Measurements from ENCODE around the gene ZNF689. TPM values are rescaled to one million over a fixed set of nuclear protein-coding genes. Genes with fewer than 3 reads are reported as not detected.

ZNF689 gene
- total RNA-seq, 2 donors from 2014 or later = 5.9 to 12.1 TPM

DNA sequence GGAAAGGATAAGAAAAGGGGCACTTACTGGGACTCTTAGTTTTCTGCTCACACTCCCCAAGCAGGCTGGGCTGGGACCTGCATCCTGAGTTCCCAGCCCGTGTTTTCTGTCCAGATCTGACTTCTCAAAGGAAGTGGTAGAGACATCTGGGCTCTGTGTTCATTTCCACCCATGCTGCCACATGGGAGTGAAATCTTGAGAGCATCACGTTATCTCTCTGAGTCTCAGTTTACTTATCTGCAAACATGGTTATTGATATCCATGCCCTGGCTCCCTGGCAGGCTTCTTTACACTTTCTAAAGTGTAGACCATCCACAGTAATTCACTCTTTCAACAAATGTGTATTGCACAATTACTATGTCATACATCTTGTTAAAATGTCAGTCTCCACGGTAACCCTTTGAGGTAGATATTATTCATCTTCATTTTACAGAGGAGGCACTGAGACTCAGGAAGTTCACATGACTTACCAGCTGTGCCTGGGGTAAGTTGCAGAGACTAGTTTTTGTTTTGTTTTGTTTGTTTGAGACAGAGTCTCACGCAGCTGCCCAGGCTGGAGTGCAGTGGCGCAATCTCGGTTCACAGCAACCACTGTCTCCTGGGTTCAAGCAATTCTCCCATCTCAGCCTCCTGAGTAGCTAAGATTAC lies 42.1 kb downstream of the ZNF689 start:
- Mint-ChIP-seq H3K27ac (peak overlapping the region; percentile 91), H3K4me3 (peak overlapping the region; percentile 88), H3K27me3 (no peaks in the 10 kb centered on the region), H3K9me3 (no peaks in the 10 kb centered on the region), H3K36me3 (ENCODE audit: low read depth) (no peaks in the 10 kb centered on the region), H3K4me1 (peaks cover 26% of the 10 kb centered on the region)
- ATAC-seq (replicated peaks) = peak; percentile 66

DNA sequence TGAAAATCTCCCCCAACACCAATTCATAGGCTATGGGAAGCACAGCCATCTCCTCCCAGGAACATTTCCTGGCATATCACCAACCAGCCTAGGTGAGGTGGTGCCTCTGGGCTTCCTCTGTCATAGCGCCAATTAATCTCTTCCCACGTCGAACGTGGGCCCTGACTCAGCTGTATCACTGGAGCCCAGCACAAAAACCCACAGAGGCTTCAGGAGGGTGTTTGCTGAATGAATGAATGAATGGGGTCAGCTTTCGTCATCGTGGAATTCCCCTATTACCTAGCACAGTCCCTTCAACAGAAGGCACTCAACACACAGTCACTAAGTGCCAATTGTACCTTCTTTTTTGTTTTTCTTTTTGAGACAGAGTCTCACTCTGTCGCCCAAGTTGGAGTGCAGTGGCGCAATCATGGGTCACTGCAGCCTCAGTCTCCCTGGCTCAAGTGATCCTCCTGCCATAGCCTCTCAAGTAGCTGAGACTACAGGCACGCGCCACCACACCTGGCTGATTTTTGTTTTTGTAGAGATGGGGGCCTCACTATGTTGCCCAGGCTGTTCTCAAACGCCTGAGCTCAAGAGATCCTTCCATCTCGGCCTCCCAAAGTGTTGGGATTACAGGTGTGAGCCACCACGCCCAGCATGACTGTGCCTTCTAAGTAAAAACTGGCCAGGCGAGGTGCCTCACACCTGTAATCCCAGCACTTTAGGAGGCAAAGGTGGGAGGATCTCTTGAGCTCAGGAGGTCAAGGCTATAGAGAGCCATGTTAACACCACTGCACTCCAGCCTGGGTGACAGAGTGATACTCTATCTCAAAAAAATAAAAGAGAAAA lies 42.8 kb downstream of the ZNF689 start:
- no peaks in the 10 kb centered on the region for H3K9me3 Mint-ChIP-seq
- peak overlapping the region; percentile 91 for H3K27ac Mint-ChIP-seq
- peak; percentile 77 for ATAC-seq (replicated peaks)
- no peaks in the 10 kb centered on the region for H3K36me3 Mint-ChIP-seq (ENCODE audit: low read depth)
- peak overlapping the region; percentile 88 for H3K4me3 Mint-ChIP-seq
- H3K4me1 Mint-ChIP-seq = peaks cover 24% of the 10 kb centered on the region
- no peaks in the 10 kb centered on the region for H3K27me3 Mint-ChIP-seq

- H3K9me3 Mint-ChIP-seq = no peaks in the 10 kb centered on the region
- no peaks in the 10 kb centered on the region for H3K36me3 Mint-ChIP-seq (ENCODE audit: low read depth)
Measured at GRCh38 chr16:30566531-30566930, 43.7 kb downstream of the ZNF689 start.

DNA sequence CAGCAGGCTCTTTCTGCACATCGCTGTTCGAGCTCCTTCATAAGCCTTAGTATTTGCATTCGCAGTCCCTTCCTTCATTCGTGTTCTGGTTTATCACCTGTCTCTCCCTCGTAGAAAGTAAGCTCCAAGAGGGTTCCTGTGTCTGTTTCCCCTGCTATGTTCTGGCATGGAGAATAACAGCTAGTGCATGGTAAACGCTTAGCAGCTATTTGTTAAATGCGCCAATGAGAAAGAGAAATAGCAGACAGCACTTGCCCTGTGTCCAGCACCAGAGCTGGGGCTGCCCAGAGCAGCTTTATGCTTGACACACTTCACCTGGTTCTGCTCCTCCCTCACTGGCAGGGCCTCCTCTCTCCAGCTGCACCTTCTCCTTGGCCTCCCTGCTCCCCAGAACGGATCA lies 44.2 kb downstream of the ZNF689 start:
- Mint-ChIP-seq H3K27me3 (no peaks in the 10 kb centered on the region), H3K36me3 (ENCODE audit: low read depth) (no peaks in the 10 kb centered on the region), H3K4me1 (peaks cover 20% of the 10 kb centered on the region), H3K4me3 (no peak overlapping the region), H3K9me3 (no peaks in the 10 kb centered on the region), H3K27ac (peak overlapping the region; percentile 91)
- no peak for ATAC-seq (replicated peaks)

More at GRCh38 chr16:30566531-30566930, 43.7 kb downstream of the ZNF689 start:
- Mint-ChIP-seq H3K27ac (peak overlapping the region; percentile 91), H3K4me3 (peak overlapping the region; percentile 88), H3K4me1 (peaks cover 20% of the 10 kb centered on the region), H3K27me3 (no peaks in the 10 kb centered on the region)
- no peak for ATAC-seq (replicated peaks)

DNA sequence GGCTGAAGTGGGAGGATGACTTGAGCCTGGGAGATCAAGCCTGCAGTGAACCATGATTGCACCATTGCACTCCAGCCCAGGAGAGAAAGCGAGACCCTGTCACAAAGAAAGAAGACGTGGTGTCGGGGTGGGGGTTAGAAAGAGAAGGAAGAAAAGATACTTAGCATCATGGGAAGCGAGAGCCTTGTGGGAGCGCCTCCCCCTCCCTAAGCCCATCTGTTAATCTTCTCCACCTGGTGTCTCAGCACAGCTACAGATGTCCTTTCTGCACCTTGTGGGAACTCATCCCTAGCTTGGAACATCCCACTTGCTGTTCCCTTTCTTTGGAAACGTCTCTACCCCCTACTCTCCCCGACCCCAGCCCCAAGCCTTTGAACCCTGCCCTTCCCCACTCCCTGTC lies 44.7 kb downstream of the ZNF689 start:
- peaks cover 20% of the 10 kb centered on the region for H3K4me1 Mint-ChIP-seq
- H3K36me3 Mint-ChIP-seq (ENCODE audit: low read depth) = no peaks in the 10 kb centered on the region
- H3K9me3 Mint-ChIP-seq = no peaks in the 10 kb centered on the region
- no peak overlapping the region for H3K27ac Mint-ChIP-seq
- H3K4me3 Mint-ChIP-seq = no peak overlapping the region
- no peaks in the 10 kb centered on the region for H3K27me3 Mint-ChIP-seq
- no peak for ATAC-seq (replicated peaks)

GRCh38 chr16:30562021-30562420 lies 48.2 kb downstream of the ZNF689 start:
- Mint-ChIP-seq H3K4me1 (peaks cover 14% of the 10 kb centered on the region), H3K27ac (peak overlapping the region; percentile 79), H3K4me3 (peak overlapping the region; percentile 80), H3K36me3 (ENCODE audit: low read depth) (peaks cover 11% of the 10 kb centered on the region), H3K9me3 (no peaks in the 10 kb centered on the region), H3K27me3 (no peaks in the 10 kb centered on the region)
- no peak for ATAC-seq (replicated peaks)

- H3K4me1 Mint-ChIP-seq = peaks cover 7% of the 10 kb centered on the region
- H3K4me3 Mint-ChIP-seq = peak overlapping the region; percentile 80
- H3K27me3 Mint-ChIP-seq = no peaks in the 10 kb centered on the region
- ATAC-seq (replicated peaks) = no peak
- peaks cover 18% of the 10 kb centered on the region for H3K36me3 Mint-ChIP-seq (ENCODE audit: low read depth)
- H3K27ac Mint-ChIP-seq = peak overlapping the region; percentile 79
- no peaks in the 10 kb centered on the region for H3K9me3 Mint-ChIP-seq
Measured at GRCh38 chr16:30561089-30561816, 48.9 kb downstream of the ZNF689 start.

- H3K27me3 Mint-ChIP-seq = no peaks in the 10 kb centered on the region
- H3K4me1 Mint-ChIP-seq = peaks cover 9% of the 10 kb centered on the region
- H3K27ac Mint-ChIP-seq = peak overlapping the region; percentile 89
- peak overlapping the region; percentile 87 for H3K4me3 Mint-ChIP-seq
- H3K36me3 Mint-ChIP-seq (ENCODE audit: low read depth) = peaks cover 34% of the 10 kb centered on the region
- ATAC-seq (replicated peaks) = no peak
- H3K9me3 Mint-ChIP-seq = no peaks in the 10 kb centered on the region
Measured at GRCh38 chr16:30559690-30560089, 50.5 kb downstream of the ZNF689 start.

GRCh38 chr16:30558789-30559377 lies 51.3 kb downstream of the ZNF689 start:
- H3K9me3 Mint-ChIP-seq = no peaks in the 10 kb centered on the region
- H3K27me3 Mint-ChIP-seq = no peaks in the 10 kb centered on the region
- H3K36me3 Mint-ChIP-seq (ENCODE audit: low read depth) = peaks cover 42% of the 10 kb centered on the region

DNA sequence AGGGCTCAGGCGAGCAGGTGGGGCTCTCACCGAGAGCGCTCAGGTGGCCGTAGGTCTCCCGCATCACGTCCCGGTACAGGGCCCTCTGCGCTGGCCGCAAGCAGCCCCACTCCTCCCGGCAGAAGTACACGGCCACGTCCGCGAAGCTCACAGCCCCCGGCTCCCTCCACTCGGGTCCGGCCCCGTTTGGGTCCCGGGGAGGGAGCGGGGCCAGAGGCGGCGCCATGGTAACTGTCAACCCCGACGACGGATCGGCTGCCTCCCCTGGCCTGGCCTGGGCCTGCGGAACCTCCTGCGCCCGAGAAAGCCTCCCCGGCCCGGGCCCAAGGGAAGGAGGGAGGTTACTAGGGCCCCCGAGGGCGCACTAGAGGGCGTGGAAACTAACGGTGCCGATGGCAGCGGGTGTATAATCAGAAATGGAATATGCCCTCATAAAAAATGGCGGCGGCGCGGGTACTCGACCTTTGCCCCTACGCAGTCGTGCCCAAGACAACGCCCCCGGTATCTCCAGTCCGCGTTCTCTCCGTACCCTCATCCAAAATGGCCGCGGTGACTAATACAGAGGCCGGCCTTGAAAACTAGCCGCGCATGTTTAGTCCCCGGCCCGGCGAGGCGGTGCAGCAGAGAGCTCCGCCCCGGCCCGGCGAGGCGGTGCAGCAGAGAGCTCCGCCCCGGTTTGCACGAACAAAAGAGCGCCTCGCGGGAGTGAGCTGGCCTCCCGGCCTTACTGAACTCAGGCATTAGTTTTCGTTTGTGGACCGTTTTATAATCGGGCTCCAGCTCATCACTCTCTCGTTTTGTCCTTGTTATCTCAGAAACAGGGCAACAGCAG lies 52.0 kb downstream of the ZNF689 start, which contains the start of gene ZNF764:
Gene ZNF764 (minus strand): TSS at position 418 of the 832 bp plus-strand sequence. CDS start 192 bp downstream, at position 226.
- ATAC-seq (replicated peaks) = peak; percentile 95
- H3K9me3 Mint-ChIP-seq = no peaks in the 10 kb centered on the region
- peaks cover 21% of the 10 kb centered on the region for H3K4me1 Mint-ChIP-seq
- H3K36me3 Mint-ChIP-seq (ENCODE audit: low read depth) = peaks cover 49% of the 10 kb centered on the region
- H3K4me3 Mint-ChIP-seq = peak within 1 kb of the TSS; percentile 87
- no peaks in the 10 kb centered on the region for H3K27me3 Mint-ChIP-seq
- H3K27ac Mint-ChIP-seq = peak within 1 kb of the TSS; percentile 89

More at GRCh38 chr16:30558789-30559377, 51.3 kb downstream of the ZNF689 start:
- ATAC-seq (replicated peaks) = no peak
- peaks cover 14% of the 10 kb centered on the region for H3K4me1 Mint-ChIP-seq
- peak overlapping the region; percentile 89 for H3K27ac Mint-ChIP-seq
- peak overlapping the region; percentile 87 for H3K4me3 Mint-ChIP-seq

GRCh38 chr16:30557707-30557956 lies 52.6 kb downstream of the ZNF689 start:
- H3K4me3 Mint-ChIP-seq = peak overlapping the region; percentile 87
- peak overlapping the region; percentile 89 for H3K27ac Mint-ChIP-seq
- H3K27me3 Mint-ChIP-seq = no peaks in the 10 kb centered on the region
- H3K4me1 Mint-ChIP-seq = peaks cover 24% of the 10 kb centered on the region
- peaks cover 51% of the 10 kb centered on the region for H3K36me3 Mint-ChIP-seq (ENCODE audit: low read depth)
- no peak for ATAC-seq (replicated peaks)
- no peaks in the 10 kb centered on the region for H3K9me3 Mint-ChIP-seq

DNA sequence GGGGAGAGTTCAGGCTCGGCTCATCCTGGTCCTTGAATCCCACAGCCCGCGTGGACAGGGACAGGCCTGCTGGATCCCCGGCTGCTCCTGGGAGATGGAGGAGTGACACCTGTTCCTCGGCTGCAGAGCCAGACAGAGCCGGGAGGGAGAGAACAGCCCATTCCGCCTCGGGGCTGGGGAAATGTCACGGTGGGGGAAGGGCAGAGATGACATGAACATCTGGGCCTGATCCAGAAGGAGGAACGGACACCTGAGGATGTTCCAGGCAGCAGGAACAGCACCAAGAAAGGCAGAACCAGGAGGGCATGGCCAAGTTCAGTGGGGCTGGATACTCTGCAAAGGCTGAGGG lies 54.1 kb downstream of the ZNF689 start:
- peak overlapping the region; percentile 87 for H3K4me3 Mint-ChIP-seq
- ATAC-seq (replicated peaks) = no peak
- peaks cover 56% of the 10 kb centered on the region for H3K36me3 Mint-ChIP-seq (ENCODE audit: low read depth)
- H3K9me3 Mint-ChIP-seq = no peaks in the 10 kb centered on the region
- H3K4me1 Mint-ChIP-seq = peaks cover 31% of the 10 kb centered on the region
- H3K27me3 Mint-ChIP-seq = no peaks in the 10 kb centered on the region
- H3K27ac Mint-ChIP-seq = peak overlapping the region; percentile 89

- H3K9me3 Mint-ChIP-seq = no peaks in the 10 kb centered on the region
- peaks cover 56% of the 10 kb centered on the region for H3K36me3 Mint-ChIP-seq (ENCODE audit: low read depth)
- H3K27ac Mint-ChIP-seq = peak overlapping the region; percentile 89
- no peak for ATAC-seq (replicated peaks)
- peak overlapping the region; percentile 87 for H3K4me3 Mint-ChIP-seq
- no peaks in the 10 kb centered on the region for H3K27me3 Mint-ChIP-seq
- peaks cover 33% of the 10 kb centered on the region for H3K4me1 Mint-ChIP-seq
Measured at GRCh38 chr16:30555315-30556124, 54.7 kb downstream of the ZNF689 start.
